ENCODE results near the gene PXDN.

DNA sequence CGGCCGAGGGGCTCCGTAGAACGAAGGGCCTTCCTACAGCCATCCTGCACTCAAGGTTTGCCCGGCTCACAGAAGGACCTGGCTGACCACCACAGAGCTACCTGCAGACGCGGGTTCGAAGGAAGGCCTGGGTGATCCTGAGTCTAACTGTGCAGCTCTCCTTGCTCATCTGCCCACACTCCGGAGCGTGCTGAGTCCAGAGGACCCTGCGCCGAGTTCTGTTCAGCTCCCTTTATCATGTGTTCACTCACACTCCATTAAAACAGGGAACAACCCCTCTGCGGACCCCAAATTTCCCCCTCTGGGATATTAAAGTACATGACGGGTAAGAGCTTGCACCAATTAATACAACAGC is 138.3 kb downstream of the PXDN start:
- no peak for TF ChIP-seq POLR2A (IDR thresholded peaks at IDR 0.05; ENCODE audit: low read length)
- TF ChIP-seq GATA1 (IDR thresholded peaks at IDR 0.05; ENCODE audit: low read depth, low read length): no peak
